ENCODE data around the gene PARVA.

DNA sequence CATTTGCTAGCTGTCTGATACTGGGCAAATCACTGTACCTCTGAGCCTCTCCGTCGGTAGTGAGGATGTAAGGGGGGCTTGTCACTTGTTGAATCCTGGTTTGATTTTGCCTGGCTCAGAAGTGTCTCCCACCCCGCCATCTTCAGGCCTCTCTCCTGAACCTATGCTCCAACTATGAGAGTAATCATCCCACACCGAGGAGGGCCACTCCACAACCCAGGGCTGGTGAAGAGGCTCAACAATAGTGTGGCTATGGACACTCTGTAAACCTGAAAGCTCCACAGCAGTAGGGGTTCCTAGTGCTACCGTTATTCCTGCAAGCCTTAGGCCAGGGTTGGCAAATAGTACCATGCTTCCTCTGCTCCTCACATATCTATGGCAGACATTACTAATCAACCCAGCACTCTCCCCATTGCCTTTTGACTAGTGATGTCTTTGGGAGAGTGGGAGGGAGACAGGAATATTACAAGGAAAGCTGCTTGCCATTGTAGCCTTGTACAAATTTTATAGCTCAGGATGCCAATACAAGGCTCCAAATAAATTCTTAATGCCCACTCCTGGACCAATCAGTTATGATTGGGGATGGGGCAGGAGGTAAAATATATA is 162.8 kb downstream of the PARVA start:
- TF ChIP-seq, protein P1, sequence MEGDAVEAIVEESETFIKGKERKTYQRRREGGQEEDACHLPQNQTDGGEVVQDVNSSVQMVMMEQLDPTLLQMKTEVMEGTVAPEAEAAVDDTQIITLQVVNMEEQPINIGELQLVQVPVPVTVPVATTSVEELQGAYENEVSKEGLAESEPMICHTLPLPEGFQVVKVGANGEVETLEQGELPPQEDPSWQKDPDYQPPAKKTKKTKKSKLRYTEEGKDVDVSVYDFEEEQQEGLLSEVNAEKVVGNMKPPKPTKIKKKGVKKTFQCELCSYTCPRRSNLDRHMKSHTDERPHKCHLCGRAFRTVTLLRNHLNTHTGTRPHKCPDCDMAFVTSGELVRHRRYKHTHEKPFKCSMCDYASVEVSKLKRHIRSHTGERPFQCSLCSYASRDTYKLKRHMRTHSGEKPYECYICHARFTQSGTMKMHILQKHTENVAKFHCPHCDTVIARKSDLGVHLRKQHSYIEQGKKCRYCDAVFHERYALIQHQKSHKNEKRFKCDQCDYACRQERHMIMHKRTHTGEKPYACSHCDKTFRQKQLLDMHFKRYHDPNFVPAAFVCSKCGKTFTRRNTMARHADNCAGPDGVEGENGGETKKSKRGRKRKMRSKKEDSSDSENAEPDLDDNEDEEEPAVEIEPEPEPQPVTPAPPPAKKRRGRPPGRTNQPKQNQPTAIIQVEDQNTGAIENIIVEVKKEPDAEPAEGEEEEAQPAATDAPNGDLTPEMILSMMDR (IDR thresholded peaks at IDR 0.05): no peak
- no peak for TF ChIP-seq POLR2AphosphoS5 (IDR thresholded peaks at IDR 0.05)
- no peak for TF ChIP-seq POLR2A (IDR thresholded peaks at IDR 0.05)
